CD4-positive, alpha-beta T cell (primary cell): ENCODE data around the gene RPS14. TPM values are rescaled to one million over a fixed set of nuclear protein-coding genes. Genes with fewer than 3 reads are reported as not detected.
A peak's percentile ranks its signal among the peaks of the same experiment; 100 is the strongest.

Experiments
- ATAC-seq: fragments of 200-7000 bp; cut with Tn5 transposase; one replicate; pipeline ENCODE4 v1.10.0; 2022; ENCODE audit warnings: mild to moderate bottlenecking; ENCODE audit not compliant: poor library complexity
- CTCF ChIA-PET: fragments of 350-600 bp; sonication (Branson Sonifier 250); formaldehyde crosslinking; loops from one replicate; lab custom pipeline; 2021; ENCODE audit warnings: antibody characterized with exemption, inconsistent platforms; lab: Charles Lee
- POLR2A ChIA-PET: fragments of 350-600 bp; sonication (Branson Sonifier 250); formaldehyde crosslinking; loops from one replicate; lab custom pipeline; 2021; ENCODE audit warnings: antibody characterized with exemption, inconsistent platforms; lab: Charles Lee
- DNase-seq, 14 experiments: peaks; one replicate each; pipeline ENCODE4 v3.0.0-alpha.2; 2013 to 2020; ENCODE audit warnings: mixed read lengths in 2 of 14
- H3K27ac ChIP-seq, 2 donors: one replicate each; pipeline versions ENCODE4 v1.5.1 to v1.7.0; 2013; ENCODE audit warnings: low read length in 2 of 2, low read depth in 1 of 2, mild to moderate bottlenecking in 1 of 2
- H3K27me3 ChIP-seq, 2 experiments: 1 replicate in 1 of 2; 2 replicates in 1 of 2; pipeline versions ENCODE4 v1.6.1 to v1.7.0; 2013; ENCODE audit warnings: low read length in 2 of 2, control low read depth in 1 of 2, mild to moderate bottlenecking in 1 of 2, moderate library complexity in 1 of 2; ENCODE audit not compliant: insufficient read depth in 2 of 2, control insufficient read depth in 1 of 2
- H3K36me3 ChIP-seq: one replicate; pipeline ENCODE4 v1.6.1; 2013; ENCODE audit warnings: low read length, control low read depth; ENCODE audit not compliant: insufficient read depth
- H3K4me1 ChIP-seq: one replicate; pipeline ENCODE4 v1.6.1; 2013; ENCODE audit warnings: low read length, control low read depth; ENCODE audit not compliant: insufficient read depth
- H3K4me3 ChIP-seq: one replicate; pipeline ENCODE4 v1.5.1; 2013; ENCODE audit warnings: mild to moderate bottlenecking, low read length, moderate library complexity
- H3K9me3 ChIP-seq, 2 experiments: 1 replicate in 1 of 2; 2 replicates in 1 of 2; pipeline versions ENCODE4 v1.6.1 to v1.7.0; 2013; ENCODE audit warnings: low read length in 2 of 2, mild to moderate bottlenecking in 2 of 2, control low read depth in 1 of 2, moderate library complexity in 1 of 2; ENCODE audit not compliant: control insufficient read depth in 1 of 2, insufficient read depth in 1 of 2
- H3K27ac Mint-ChIP-seq: one replicate; pipeline ENCODE4 v1.8.0; 2020; ENCODE audit warnings: mixed read lengths
- H3K27me3 Mint-ChIP-seq: one replicate; pipeline ENCODE4 v1.8.0; 2021; ENCODE audit warnings: mixed read lengths
- H3K36me3 Mint-ChIP-seq: one replicate; pipeline ENCODE4 v1.8.0; 2021; ENCODE audit warnings: low read depth, mixed read lengths
- H3K4me1 Mint-ChIP-seq: one replicate; pipeline ENCODE4 v1.8.0; 2021; ENCODE audit warnings: low read depth, mixed read lengths
- H3K4me3 Mint-ChIP-seq: one replicate; pipeline ENCODE4 v1.8.0; 2020; ENCODE audit warnings: mild to moderate bottlenecking, mixed read lengths
- H3K9me3 Mint-ChIP-seq: one replicate; pipeline ENCODE4 v1.8.0; 2020; ENCODE audit warnings: mixed read lengths
- CTCF ChIP-seq: fragments of 200-600 bp; IDR thresholded peaks from one replicate; pipeline ENCODE4 v1.8.0; 2022; ENCODE audit warnings: antibody characterized with exemption, mild to moderate bottlenecking
- intact Hi-C, 2 experiments: fragments of 100-400 bp; cut with DNase I in 1 of 2; cut with micrococcal nuclease in 1 of 2; formaldehyde crosslinking; loops; one replicate each; pipeline versions ENCODE4 v1.15.1 to v1.9.0; 2023 to 2025; cut with DNase I, micrococcal nuclease
- total RNA-seq, 174 experiments: library from RNA in 2 of 174; stranded (reverse) in 2 of 174; gene quantifications; one replicate each; pipeline ENCODE4 v1.2.3 and lab custom pipeline; 2021 to 2026

The RPS14 gene
- total RNA-seq, 2 experiments from 2014 or later, result 5,224 to 5,317 TPM

- Mint-ChIP-seq H3K4me3 (no peak overlapping the region), H3K4me1 (peaks cover under 1% of the 10 kb centered on the region), H3K9me3 (no peaks in the 10 kb centered on the region), H3K27me3 (no peaks in the 10 kb centered on the region), H3K36me3 (peaks cover 71% of the 10 kb centered on the region), H3K27ac (no peak overlapping the region)
- Histone ChIP-seq H3K36me3 (peaks cover 82% of the 10 kb centered on the region), H3K27ac (no peak overlapping the region), H3K4me3 (no peak overlapping the region), H3K27me3 (no peaks in the 10 kb centered on the region), H3K9me3 (no peaks in the 10 kb centered on the region), H3K4me1 (peaks cover 23% of the 10 kb centered on the region)
- DNase-seq (no peak), ATAC-seq (no peak)
- ChIA-PET POLR2A (no interaction called here), CTCF (no interaction called here)
- TF ChIP-seq CTCF, result no peak
- intact Hi-C loops, result loop anchor here in 1 of 2 experiments (5.0 kb wide), 1 partner anchor 42 kb away; no protein-coding TSS in a partner anchor
Observed at GRCh38 chr5:150404535-150404934, 45.0 kb downstream of the RPS14 start.

DNA sequence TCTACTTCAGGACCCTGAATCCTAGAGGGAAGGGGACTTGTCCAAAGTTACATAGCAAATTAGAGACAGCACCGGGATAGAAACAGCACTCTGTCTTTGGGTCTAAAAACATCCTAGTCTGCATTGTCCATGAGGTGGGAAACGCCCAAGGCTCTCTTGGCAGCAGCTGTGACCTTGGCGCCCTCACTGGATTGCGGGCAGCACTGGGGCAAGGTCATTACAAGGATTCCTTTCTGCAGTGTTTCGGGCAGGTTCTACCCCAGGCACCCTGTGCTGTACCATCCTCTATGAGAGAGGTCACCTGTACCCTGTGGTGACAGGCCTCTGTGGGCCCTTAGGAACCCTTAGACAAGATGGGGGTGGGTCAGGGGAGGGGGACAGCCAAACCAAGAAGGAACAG lies 45.4 kb downstream of the RPS14 start:
- ATAC-seq (no peak), DNase-seq (no peak)
- Mint-ChIP-seq H3K4me3 (no peak overlapping the region), H3K36me3 (peaks cover 74% of the 10 kb centered on the region), H3K27ac (peak overlapping the region; percentile 54), H3K27me3 (no peaks in the 10 kb centered on the region), H3K4me1 (no peaks in the 10 kb centered on the region), H3K9me3 (no peaks in the 10 kb centered on the region)
- no peak for TF ChIP-seq CTCF
- no peak overlapping the region for H3K4me3 ChIP-seq
- no peaks in the 10 kb centered on the region for H3K9me3 ChIP-seq
- ChIA-PET POLR2A (no interaction called here), CTCF (no interaction called here)
- no peaks in the 10 kb centered on the region for H3K27me3 ChIP-seq
- intact Hi-C loops, result loop anchor here in 1 of 2 experiments (5.0 kb wide), 1 partner anchor 42 kb away; no protein-coding TSS in a partner anchor
- peaks cover 86% of the 10 kb centered on the region for H3K36me3 ChIP-seq
- peaks cover 20% of the 10 kb centered on the region for H3K4me1 ChIP-seq
- H3K27ac ChIP-seq, result no peak overlapping the region

DNA sequence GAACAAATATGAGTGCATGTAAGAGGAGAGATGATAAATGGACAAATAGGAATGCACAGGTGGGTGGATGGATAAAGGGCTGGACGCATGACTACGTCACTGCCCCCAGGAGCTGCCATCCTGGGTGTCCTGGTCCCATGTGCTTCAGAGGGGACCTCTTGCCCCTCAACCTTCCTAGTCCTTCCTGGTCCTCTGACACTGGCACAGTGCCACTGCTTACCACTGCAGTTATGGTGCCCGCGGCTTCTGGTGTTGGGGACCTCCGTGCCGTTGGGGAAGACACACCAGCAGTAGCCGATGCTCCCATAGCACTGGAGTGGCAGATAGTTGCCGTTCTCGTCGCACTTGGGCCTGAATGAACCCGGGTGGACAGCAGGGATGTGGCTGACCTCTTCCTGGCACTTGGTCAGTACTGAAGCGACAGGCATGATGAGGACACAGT lies 46.6 kb downstream of the RPS14 start:
- Mint-ChIP-seq H3K4me3 (no peak overlapping the region), H3K36me3 (peaks cover 78% of the 10 kb centered on the region), H3K27me3 (no peaks in the 10 kb centered on the region), H3K27ac (no peak overlapping the region), H3K9me3 (no peaks in the 10 kb centered on the region), H3K4me1 (no peaks in the 10 kb centered on the region)
- H3K4me3 ChIP-seq, result no peak overlapping the region
- ChIA-PET CTCF (no interaction called here), POLR2A (no interaction called here)
- ATAC-seq (no peak), DNase-seq (peak in 1 of 14 experiments; percentile 20)
- peaks cover 8% of the 10 kb centered on the region for H3K4me1 ChIP-seq
- no peaks in the 10 kb centered on the region for H3K9me3 ChIP-seq
- no peak overlapping the region for H3K27ac ChIP-seq
- peaks cover 91% of the 10 kb centered on the region for H3K36me3 ChIP-seq
- intact Hi-C loops, result loop anchor here in 1 of 2 experiments (5.0 kb wide), 1 partner anchor 41 kb away; no protein-coding TSS in a partner anchor
- no peaks in the 10 kb centered on the region for H3K27me3 ChIP-seq
- no peak for TF ChIP-seq CTCF
